Effector memory CD8-positive, alpha-beta T cell (primary cell): ENCODE measurements around the gene ACE.
A peak's percentile ranks its signal among the peaks of the same experiment; 100 is the strongest.

ENCODE experiments used
- ATAC-seq: fragments of 150-1000 bp; cut with Tn5 transposase; replicated peaks from 2 replicates; pipeline ENCODE4 v1.10.0; 2021; ENCODE audit warnings: mild to moderate bottlenecking, moderate library complexity
- DNase-seq, 3 experiments: peaks; one replicate each; pipeline ENCODE4 v3.0.0; 2021
- H3K27ac Mint-ChIP-seq, 2 donors: one replicate each; pipeline ENCODE4 v1.8.0; 2022; ENCODE audit warnings: mild to moderate bottlenecking in 2 of 2, mixed read lengths in 2 of 2, moderate library complexity in 2 of 2
- H3K27me3 Mint-ChIP-seq, 2 donors: one replicate each; pipeline ENCODE4 v1.8.0; 2022; ENCODE audit warnings: mixed read lengths in 2 of 2
- H3K36me3 Mint-ChIP-seq: one replicate; pipeline ENCODE4 v1.8.0; 2022; ENCODE audit warnings: mild to moderate bottlenecking, moderate library complexity, mixed read lengths; ENCODE audit not compliant: insufficient read depth
- H3K4me1 Mint-ChIP-seq, 2 donors: one replicate each; pipeline ENCODE4 v1.8.0; 2022; ENCODE audit warnings: low read depth in 2 of 2, mixed read lengths in 2 of 2
- H3K4me3 Mint-ChIP-seq, 2 donors: one replicate each; pipeline ENCODE4 v1.8.0; 2022; ENCODE audit warnings: mild to moderate bottlenecking in 2 of 2, mixed read lengths in 2 of 2, moderate library complexity in 2 of 2
- H3K9me3 Mint-ChIP-seq, 2 donors: one replicate each; pipeline ENCODE4 v1.8.0; 2022; ENCODE audit warnings: mixed read lengths in 2 of 2

Gene ACE

DNA sequence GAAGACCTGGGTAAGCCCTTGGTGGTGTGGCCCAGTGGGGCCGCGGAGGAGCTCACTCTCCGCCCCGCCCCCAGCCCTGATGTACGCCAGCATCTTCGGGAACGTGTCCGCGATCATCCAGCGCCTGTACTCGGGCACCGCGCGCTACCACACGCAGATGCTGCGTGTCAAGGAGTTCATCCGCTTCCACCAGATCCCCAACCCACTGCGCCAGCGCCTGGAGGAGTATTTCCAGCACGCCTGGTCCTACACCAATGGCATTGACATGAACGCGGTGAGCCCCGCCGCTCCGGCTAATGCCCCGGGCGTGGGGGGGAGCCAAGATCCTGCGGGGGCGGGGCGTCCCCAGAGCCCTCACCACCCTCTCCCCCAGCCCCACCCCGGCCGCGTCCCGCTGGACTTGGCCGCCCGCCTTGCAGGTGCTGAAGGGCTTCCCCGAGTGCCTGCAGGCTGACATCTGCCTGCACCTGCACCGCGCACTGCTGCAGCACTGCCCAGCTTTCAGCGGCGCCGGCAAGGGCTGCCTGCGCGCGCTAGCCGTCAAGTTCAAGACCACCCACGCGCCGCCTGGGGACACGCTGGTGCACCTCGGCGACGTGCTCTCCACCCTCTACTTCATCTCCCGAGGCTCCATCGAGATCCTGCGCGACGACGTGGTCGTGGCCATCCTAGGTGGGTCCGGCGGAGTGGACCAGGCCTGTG is 61.3 kb downstream of the ACE start:
- ATAC-seq (peak; percentile 29), DNase-seq (no peak)
- Mint-ChIP-seq H3K27me3 (peaks cover 48 to 63% of the 10 kb centered on the region in 2 donors), H3K36me3 (peaks cover 2% of the 10 kb centered on the region), H3K4me3 (peak overlapping the region in 1 of 2 donors; percentile 65), H3K9me3 (no peaks in the 10 kb centered on the region), H3K27ac (no peak overlapping the region), H3K4me1 (peaks cover 2 to 7% of the 10 kb centered on the region in 2 donors)

DNA sequence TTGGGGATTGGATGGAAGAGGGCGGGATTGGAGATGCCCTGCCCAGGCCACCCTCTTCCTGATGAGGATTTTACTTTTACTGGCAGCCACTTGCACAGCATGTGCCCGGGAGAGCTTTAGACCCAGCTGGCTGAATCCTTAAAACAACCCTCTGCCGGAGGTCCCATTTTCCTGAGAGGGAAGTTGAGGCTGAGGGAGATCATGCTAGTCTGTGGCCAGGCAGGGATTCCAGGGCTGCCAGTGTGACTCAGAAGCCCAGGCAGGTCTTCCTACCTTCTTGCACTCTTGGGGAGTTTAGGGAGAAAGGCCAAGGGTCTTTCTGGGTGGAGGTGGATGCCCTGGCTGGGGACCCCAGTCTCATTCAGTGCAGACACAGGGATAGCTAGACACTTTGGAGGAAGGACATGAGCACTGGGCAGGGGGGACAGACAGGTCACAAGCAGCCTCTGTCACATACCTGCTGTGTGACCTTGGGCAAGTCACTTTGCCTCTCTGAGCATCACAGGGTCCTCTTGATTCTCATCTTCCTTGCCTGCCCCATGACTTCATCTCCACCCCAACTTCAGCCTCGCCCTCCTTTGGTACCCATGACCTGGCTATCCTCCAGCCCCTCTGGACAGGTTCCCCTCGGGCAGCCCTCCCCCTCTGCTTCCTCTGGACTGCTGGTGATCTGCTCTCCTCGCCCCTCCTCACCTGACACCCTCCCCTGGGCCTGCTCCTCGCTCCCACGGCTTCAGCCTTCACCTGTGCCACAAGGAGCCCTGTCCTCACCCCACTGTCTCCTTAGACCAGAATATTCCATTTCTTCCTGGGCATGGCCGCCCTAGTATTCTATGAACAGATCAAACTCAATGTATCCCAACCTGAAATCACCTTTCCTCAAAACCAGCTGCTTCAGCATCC is 62.1 kb downstream of the ACE start:
- Mint-ChIP-seq H3K36me3 (peaks cover 2% of the 10 kb centered on the region), H3K4me3 (peak overlapping the region in 1 of 2 donors; percentile 65), H3K27ac (no peak overlapping the region), H3K27me3 (peaks cover 48 to 63% of the 10 kb centered on the region in 2 donors), H3K9me3 (no peaks in the 10 kb centered on the region), H3K4me1 (peaks cover 2 to 7% of the 10 kb centered on the region in 2 donors)
- ATAC-seq: no peak
- no peak for DNase-seq

DNA sequence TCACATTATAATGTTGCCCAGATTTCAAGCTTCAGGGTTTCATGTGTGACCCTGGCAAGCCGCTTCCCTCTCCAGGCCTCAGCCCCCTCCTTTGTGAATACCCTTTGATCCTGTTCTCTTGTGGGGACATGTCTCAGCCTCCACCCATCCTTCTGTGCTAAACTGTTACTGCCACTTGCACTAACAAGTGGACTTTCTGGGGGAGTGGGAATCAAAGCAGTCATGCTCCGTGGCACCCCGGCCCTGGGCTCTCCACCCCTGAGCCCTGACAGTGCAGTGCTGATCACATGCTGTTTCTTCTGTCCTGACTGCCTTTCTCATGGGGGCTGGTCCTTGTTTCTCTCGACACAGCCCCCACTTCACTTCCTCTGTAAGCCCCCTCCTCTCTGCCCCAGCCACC is 63.7 kb downstream of the ACE start:
- peaks cover 2% of the 10 kb centered on the region for H3K36me3 Mint-ChIP-seq
- DNase-seq (no peak), ATAC-seq (no peak)
- peaks cover 0 to 5% of the 10 kb centered on the region in 2 donors for H3K4me1 Mint-ChIP-seq
- H3K4me3 Mint-ChIP-seq: no peak overlapping the region
- no peak overlapping the region for H3K27ac Mint-ChIP-seq
- H3K27me3 Mint-ChIP-seq: peaks cover 42 to 54% of the 10 kb centered on the region in 2 donors
- no peaks in the 10 kb centered on the region for H3K9me3 Mint-ChIP-seq

DNA sequence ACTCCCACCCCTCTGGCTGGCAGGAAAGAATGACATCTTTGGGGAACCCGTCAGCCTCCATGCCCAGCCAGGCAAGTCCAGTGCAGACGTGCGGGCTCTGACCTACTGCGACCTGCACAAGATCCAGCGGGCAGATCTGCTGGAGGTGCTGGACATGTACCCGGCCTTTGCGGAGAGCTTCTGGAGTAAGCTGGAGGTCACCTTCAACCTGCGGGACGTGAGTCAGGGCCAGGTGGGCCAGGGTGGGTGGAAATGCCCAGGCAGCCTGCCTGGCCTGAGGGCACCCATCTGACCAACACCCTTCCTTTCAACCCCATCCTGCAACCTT is 65.3 kb downstream of the ACE start:
- Mint-ChIP-seq H3K36me3 (no peaks in the 10 kb centered on the region), H3K4me3 (no peak overlapping the region), H3K4me1 (peaks cover 0 to 5% of the 10 kb centered on the region in 2 donors), H3K9me3 (no peaks in the 10 kb centered on the region), H3K27ac (no peak overlapping the region), H3K27me3 (peaks cover 34 to 42% of the 10 kb centered on the region in 2 donors)
- no peak for ATAC-seq
- DNase-seq: no peak

DNA sequence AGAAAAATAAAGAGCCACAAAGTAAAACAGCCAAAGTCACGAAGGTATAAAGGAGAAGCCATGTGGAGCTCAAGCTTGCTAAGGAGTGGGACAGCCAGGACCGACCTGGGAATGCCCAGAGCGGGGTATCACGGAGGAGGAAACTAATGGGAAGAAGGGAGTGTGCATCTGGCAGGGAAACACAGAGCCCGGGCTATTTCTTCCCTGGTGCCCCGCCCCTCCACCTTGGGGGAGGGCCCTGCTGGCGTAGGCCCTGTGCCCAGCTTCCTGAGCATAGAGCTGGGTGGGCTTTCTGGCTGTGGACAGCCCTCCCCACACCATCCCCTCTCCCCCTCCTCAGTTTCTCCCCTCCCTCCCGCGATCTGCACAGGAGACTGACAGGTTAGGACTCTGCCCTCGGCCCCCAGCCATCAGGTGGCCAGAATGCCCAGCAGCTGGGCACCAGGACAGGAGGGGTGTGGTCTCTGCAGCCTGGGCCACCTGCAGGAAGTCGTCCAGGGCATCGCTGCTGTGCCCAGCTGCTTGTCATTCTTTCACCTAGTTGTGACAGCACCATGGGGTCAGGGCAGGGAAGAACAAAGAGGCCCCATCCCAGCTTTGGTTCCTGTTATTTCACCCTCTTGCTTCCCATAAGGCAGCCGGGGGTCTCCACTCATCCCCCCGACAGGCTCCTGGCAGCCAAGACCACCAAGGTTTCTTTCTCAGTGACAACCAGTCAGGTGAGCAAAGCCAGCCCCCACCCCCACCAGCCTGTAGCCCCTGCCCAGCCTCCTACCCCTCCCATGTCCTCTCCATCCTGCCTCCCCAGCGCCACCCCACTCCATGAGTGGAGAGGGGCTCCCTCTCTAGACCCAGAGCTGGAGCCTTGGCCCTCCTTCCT is 66.3 kb downstream of the ACE start:
- no peak for DNase-seq

DNA sequence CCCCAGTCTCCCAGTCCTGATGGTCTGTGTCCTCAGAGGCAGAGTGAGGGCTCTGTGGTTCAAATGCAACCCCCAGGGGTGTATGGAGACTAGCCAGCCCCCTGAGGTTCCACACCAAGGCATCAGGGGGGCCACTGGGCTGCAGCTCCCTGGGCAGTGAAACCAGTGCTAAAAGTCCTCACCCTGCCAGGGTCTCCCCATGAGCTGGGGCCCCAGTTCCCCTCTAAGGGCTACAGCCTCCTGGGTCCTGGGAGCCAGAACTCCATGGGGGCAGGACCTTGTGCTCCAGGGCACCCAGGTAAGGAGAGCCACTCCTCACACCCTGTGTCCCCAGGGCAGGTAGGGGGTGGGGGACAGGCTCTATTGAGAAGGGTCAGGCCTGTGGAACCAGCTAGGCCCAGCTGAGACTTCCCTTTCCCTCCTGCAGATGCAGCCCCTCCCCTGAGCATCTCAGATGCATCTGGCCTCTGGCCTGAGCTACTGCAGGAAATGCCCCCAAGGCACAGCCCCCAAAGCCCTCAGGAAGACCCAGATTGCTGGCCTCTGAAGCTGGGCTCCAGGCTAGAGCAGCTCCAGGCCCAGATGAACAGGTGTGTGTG is 67.1 kb downstream of the ACE start:
- H3K4me3 Mint-ChIP-seq: no peak overlapping the region
- peaks cover 20 to 24% of the 10 kb centered on the region in 2 donors for H3K27me3 Mint-ChIP-seq
- H3K27ac Mint-ChIP-seq: no peak overlapping the region
- H3K9me3 Mint-ChIP-seq: no peaks in the 10 kb centered on the region
- H3K36me3 Mint-ChIP-seq: peaks cover 5% of the 10 kb centered on the region
- H3K4me1 Mint-ChIP-seq: no peaks in the 10 kb centered on the region
- DNase-seq: no peak
- no peak for ATAC-seq

More for the DNA sequence above, 66.3 kb downstream of the ACE start:
- no peak overlapping the region for H3K27ac Mint-ChIP-seq
- no peak for ATAC-seq
- peaks cover 4% of the 10 kb centered on the region for H3K36me3 Mint-ChIP-seq
- H3K27me3 Mint-ChIP-seq: peaks cover 27 to 32% of the 10 kb centered on the region in 2 donors
- no peak overlapping the region for H3K4me3 Mint-ChIP-seq
- H3K9me3 Mint-ChIP-seq: no peaks in the 10 kb centered on the region
- peaks cover 0 to 5% of the 10 kb centered on the region in 2 donors for H3K4me1 Mint-ChIP-seq

DNA sequence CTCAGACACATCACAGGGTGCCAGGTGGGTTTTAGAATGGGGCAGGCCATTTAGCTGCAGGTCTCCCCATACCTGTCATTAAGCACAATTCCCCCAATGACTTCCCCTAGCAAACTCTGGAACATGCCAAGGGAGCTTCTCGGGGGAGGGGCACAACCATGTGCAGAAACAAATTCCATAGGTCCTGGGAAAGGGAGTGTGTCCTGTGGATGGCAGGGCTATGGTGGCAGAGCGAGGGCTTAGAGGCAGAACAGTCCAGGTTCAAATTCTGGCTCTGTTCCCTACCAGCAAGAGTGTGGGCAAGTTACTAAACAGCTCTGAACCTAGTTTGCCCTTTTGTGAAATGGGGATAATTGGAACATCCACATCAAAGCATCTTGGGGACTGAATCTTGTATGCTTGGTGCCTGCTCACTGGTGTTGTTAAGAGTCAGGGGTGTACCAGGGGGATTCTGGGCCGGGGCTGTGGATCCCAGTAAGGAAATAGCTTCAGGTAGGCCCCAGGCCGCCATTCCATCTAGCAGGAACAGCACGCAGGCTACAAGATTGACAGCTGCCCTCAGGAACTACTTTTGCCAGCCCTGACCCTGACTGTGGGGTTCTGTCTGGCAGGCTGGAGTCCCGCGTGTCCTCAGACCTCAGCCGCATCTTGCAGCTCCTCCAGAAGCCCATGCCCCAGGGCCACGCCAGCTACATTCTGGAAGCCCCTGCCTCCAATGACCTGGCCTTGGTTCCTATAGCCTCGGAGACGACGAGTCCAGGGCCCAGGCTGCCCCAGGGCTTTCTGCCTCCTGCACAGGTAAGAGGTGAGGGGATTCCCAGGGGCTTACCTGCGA is 67.8 kb downstream of the ACE start:
- DNase-seq (no peak), ATAC-seq (no peak)
- Mint-ChIP-seq H3K27ac (no peak overlapping the region), H3K4me1 (peaks cover 2 to 5% of the 10 kb centered on the region in 2 donors), H3K27me3 (peaks cover 12 to 17% of the 10 kb centered on the region in 2 donors), H3K4me3 (no peak overlapping the region), H3K9me3 (no peaks in the 10 kb centered on the region), H3K36me3 (peaks cover 10% of the 10 kb centered on the region)

DNA sequence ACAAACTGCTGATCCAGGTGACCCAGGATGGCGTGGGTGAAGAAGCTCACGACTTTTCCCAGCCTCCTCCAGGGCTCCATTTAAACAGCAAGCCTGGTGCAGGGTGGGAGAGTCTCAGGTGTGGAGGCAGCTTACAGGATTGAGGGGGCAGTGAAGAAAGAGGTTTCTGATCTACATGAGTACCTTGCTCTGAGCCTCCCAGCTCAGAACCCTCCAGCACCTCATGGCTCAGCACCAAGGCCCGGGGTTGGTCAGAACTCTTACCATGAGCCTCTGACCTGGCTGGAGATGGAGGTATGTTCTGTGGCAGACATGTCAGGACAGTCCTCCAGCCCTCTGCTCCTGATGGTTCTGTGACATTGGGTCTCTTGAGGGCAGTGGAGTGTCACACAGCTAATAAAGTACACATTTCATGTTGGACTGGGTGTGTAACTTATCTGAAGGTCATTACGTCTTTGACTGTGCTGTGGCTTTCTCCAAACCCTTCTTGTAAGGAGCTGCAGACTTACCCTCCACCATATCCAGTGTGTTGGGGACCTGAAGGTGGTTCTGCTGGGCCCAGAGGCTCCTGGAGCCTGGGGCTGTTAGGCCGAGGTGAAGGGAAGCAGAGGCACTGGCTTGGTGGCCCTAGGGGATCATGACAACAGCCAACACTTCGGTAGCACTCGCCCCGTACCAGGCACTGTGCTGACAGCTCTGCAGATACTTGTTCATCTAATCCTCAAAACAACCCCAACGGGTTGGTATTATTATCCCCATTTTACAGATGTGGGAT is 69.6 kb downstream of the ACE start:
- Mint-ChIP-seq H3K27me3 (no peaks in the 10 kb centered on the region), H3K9me3 (no peaks in the 10 kb centered on the region), H3K4me1 (peaks cover 11 to 13% of the 10 kb centered on the region in 2 donors), H3K27ac (no peak overlapping the region), H3K4me3 (no peak overlapping the region), H3K36me3 (peaks cover 17% of the 10 kb centered on the region)
- DNase-seq: no peak
- no peak for ATAC-seq

DNA sequence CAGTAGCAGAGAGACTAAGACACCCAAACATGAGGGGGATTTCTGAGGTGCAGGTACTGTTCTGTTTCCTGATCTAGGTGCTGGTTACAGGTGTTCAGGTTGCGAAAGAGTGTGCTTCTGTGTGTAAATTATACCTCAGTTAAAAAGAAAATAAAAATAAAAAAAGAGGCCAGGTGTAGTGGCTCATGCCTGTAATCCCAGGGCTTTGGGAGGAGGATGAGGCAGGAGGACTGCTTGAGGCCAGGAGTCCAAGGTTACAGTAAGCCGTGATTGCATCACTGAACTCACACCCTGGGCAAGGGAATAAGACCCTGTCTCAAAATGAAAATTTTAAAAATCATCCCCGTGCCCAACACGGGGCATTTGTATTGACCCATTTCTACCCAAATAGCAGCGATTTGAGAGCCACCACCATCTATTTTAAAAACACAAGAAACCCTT is 70.2 kb downstream of the ACE start:
- H3K4me1 Mint-ChIP-seq: peaks cover 17% of the 10 kb centered on the region in 2 donors
- peaks cover 17% of the 10 kb centered on the region for H3K36me3 Mint-ChIP-seq
- no peak for ATAC-seq
- no peaks in the 10 kb centered on the region for H3K9me3 Mint-ChIP-seq
- no peak for DNase-seq
- H3K4me3 Mint-ChIP-seq: no peak overlapping the region
- no peaks in the 10 kb centered on the region for H3K27me3 Mint-ChIP-seq
- no peak overlapping the region for H3K27ac Mint-ChIP-seq
